Gastroesophageal sphincter (tissue), 4 donors: ENCODE results near the gene SLC27A2. TPM values are rescaled to one million over a fixed set of nuclear protein-coding genes. Genes with fewer than 3 reads are reported as not detected.

ENCODE experiments used
- ATAC-seq: fragments of 150-250 bp; one replicate; pipeline ENCODE4 v1.9.1; 2016; ENCODE audit warnings: mild to moderate bottlenecking, moderate library complexity
- H3K27ac ChIP-seq, 4 donors: fragments of 200-600 bp; sonication (generic) in 3 of 4; 1 replicate in 3 of 4; 2 replicates in 1 of 4; pipeline ENCODE4 v1.5.1; 2016 to 2019
- H3K27me3 ChIP-seq: fragments of 200-600 bp; sonication (generic); one replicate; pipeline ENCODE4 v1.5.1; 2019
- H3K36me3 ChIP-seq, 2 donors: fragments of 200-600 bp; sonication (generic); one replicate each; pipeline ENCODE4 v1.5.1; 2019; ENCODE audit warnings: control low read depth in 1 of 2
- H3K4me1 ChIP-seq, 3 donors: fragments of 200-600 bp; sonication (generic); 1 replicate in 2 of 3; 2 replicates in 1 of 3; pipeline ENCODE4 v1.5.1; 2016 to 2019; ENCODE audit warnings: control low read depth in 2 of 3
- H3K4me3 ChIP-seq, 2 donors: fragments of 200-600 bp; sonication (generic); one replicate each; pipeline ENCODE4 v1.5.1; 2019; ENCODE audit warnings: mild to moderate bottlenecking in 1 of 2, moderate library complexity in 1 of 2
- H3K9me3 ChIP-seq, 3 donors: fragments of 200-600 bp; sonication (generic); one replicate each; pipeline ENCODE4 v1.5.1; 2017 to 2019; ENCODE audit warnings: control low read depth in 2 of 3
- EP300 ChIP-seq: sonication (generic); formaldehyde crosslinking; IDR thresholded peaks from one replicate; pipeline ENCODE4 v1.6.1; 2017; ENCODE audit warnings: antibody characterized with exemption, mild to moderate bottlenecking
- POLR2A ChIP-seq, 2 donors: fragments of 450-650 bp; IDR thresholded peaks; one replicate each; pipeline ENCODE4 v1.6.1; 2017; ENCODE audit warnings: antibody characterized with exemption in 2 of 2, mild to moderate bottlenecking in 2 of 2, moderate library complexity in 1 of 2
- POLR2AphosphoS5 ChIP-seq: sonication (generic); formaldehyde crosslinking; IDR thresholded peaks from one replicate; pipeline ENCODE4 v1.6.1; 2017; ENCODE audit warnings: antibody characterized with exemption
- WGBS, 2 donors: methylation state at CpG; one replicate each; pipeline ENCODE4 v1.1.5; 2018; ENCODE audit warnings: low coverage in 1 of 2; 5-methylcytosine and 5-hydroxymethylcytosine counted together
- total RNA-seq, 4 donors: library from RNA; depleted of rRNA; stranded (reverse); fragments of >200 nt; gene quantifications; one replicate each; pipeline ENCODE4 v1.1.0, GENCODE V29; 2016
- TF ChIP-seq, protein P1 (sequence below), 4 experiments: fragments of 200-600 bp in 2 of 4; fragments of 450-650 bp in 2 of 4; sonication (generic) in 1 of 4; IDR thresholded peaks; one replicate each; pipeline ENCODE4 v1.5.1; 2017 to 2019; ENCODE audit warnings: antibody characterized with exemption in 4 of 4, mild to moderate bottlenecking in 2 of 4, moderate library complexity in 2 of 4

Gene SLC27A2
- total RNA-seq, 4 donors from 2014 or later: 0.13 to 0.22 TPM; not detected in 2

- 75 to 100% methylated on average over 1 to 2 of the region's 3 CpGs for WGBS, 2 donors
- H3K9me3 ChIP-seq: no peaks in the 10 kb centered on the region
Measured at GRCh38 chr15:50228866-50229265, 46.9 kb downstream of the SLC27A2 start.

GRCh38 chr15:50229336-50229735 is 47.3 kb downstream of the SLC27A2 start:
- no peak overlapping the region for H3K4me3 ChIP-seq
- no peaks in the 10 kb centered on the region for H3K4me1 ChIP-seq
- no peaks in the 10 kb centered on the region for H3K36me3 ChIP-seq
- H3K9me3 ChIP-seq: no peaks in the 10 kb centered on the region
- no peak for TF ChIP-seq POLR2AphosphoS5
- no peak for TF ChIP-seq POLR2A (IDR thresholded peaks at IDR 0.05)
- no peak for TF ChIP-seq EP300
- TF ChIP-seq, protein P1, sequence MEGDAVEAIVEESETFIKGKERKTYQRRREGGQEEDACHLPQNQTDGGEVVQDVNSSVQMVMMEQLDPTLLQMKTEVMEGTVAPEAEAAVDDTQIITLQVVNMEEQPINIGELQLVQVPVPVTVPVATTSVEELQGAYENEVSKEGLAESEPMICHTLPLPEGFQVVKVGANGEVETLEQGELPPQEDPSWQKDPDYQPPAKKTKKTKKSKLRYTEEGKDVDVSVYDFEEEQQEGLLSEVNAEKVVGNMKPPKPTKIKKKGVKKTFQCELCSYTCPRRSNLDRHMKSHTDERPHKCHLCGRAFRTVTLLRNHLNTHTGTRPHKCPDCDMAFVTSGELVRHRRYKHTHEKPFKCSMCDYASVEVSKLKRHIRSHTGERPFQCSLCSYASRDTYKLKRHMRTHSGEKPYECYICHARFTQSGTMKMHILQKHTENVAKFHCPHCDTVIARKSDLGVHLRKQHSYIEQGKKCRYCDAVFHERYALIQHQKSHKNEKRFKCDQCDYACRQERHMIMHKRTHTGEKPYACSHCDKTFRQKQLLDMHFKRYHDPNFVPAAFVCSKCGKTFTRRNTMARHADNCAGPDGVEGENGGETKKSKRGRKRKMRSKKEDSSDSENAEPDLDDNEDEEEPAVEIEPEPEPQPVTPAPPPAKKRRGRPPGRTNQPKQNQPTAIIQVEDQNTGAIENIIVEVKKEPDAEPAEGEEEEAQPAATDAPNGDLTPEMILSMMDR (IDR thresholded peaks at IDR 0.05): no peak
- WGBS, 2 donors: 76 to 80% methylated on average over 1 to 3 of the region's 3 CpGs
- H3K27ac ChIP-seq: no peak overlapping the region
- no peak for ATAC-seq
- H3K27me3 ChIP-seq: no peaks in the 10 kb centered on the region

More at GRCh38 chr15:50228866-50229265, 46.9 kb downstream of the SLC27A2 start:
- no peaks in the 10 kb centered on the region for H3K4me1 ChIP-seq
- ATAC-seq: no peak
- H3K27me3 ChIP-seq: no peaks in the 10 kb centered on the region
- H3K36me3 ChIP-seq: no peaks in the 10 kb centered on the region
- no peak overlapping the region for H3K4me3 ChIP-seq
- TF ChIP-seq, protein P1 (IDR thresholded peaks at IDR 0.05): no peak
- no peak for TF ChIP-seq POLR2A (IDR thresholded peaks at IDR 0.05)
- no peak for TF ChIP-seq POLR2AphosphoS5
- no peak for TF ChIP-seq EP300
- no peak overlapping the region for H3K27ac ChIP-seq

DNA sequence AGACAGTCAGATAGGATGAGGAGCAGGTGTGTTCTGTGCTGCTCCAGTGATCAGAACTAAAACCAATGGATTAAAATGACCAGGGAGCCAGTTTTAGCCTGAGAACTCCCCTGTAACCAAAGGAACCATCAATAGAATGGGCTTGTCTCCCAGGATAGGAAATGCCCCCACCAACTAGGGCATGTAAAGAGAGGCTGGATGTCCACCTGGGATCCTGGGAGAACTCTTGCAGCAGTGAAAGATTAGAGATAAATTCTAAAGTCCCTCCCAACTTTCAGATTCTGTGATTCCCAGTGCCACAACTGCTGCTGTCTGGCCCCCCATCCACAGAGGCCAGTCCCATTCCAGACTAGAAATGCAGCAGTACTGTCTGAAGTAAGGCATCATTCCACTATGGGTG is 49.8 kb downstream of the SLC27A2 start:
- Histone ChIP-seq H3K27me3 (no peaks in the 10 kb centered on the region), H3K9me3 (no peaks in the 10 kb centered on the region), H3K4me3 (no peak overlapping the region), H3K36me3 (no peaks in the 10 kb centered on the region), H3K27ac (no peak overlapping the region), H3K4me1 (no peaks in the 10 kb centered on the region)
- ATAC-seq: no peak
- TF ChIP-seq POLR2A (IDR thresholded peaks at IDR 0.05) (no peak), EP300 (no peak), POLR2AphosphoS5 (no peak)
- TF ChIP-seq, protein P1 (IDR thresholded peaks at IDR 0.05): no peak

- Histone ChIP-seq H3K36me3 (no peaks in the 10 kb centered on the region), H3K4me3 (no peak overlapping the region), H3K4me1 (no peaks in the 10 kb centered on the region), H3K27ac (no peak overlapping the region), H3K27me3 (no peaks in the 10 kb centered on the region), H3K9me3 (no peaks in the 10 kb centered on the region)
- 90% methylated on average over 2 of the region's 2 CpGs; no CpG with 5 or more reads in 1 of the 2 donors for WGBS, 2 donors
- TF ChIP-seq POLR2AphosphoS5: no peak
- no peak for TF ChIP-seq POLR2A (IDR thresholded peaks at IDR 0.05)
- no peak for TF ChIP-seq EP300
- TF ChIP-seq, protein P1 (IDR thresholded peaks at IDR 0.05): no peak
- ATAC-seq: no peak
Measured at GRCh38 chr15:50232791-50233190, 50.8 kb downstream of the SLC27A2 start.

- ATAC-seq: no peak
- no peaks in the 10 kb centered on the region for H3K4me1 ChIP-seq
- no peaks in the 10 kb centered on the region for H3K9me3 ChIP-seq
- H3K36me3 ChIP-seq: no peaks in the 10 kb centered on the region
- H3K4me3 ChIP-seq: no peak overlapping the region
- TF ChIP-seq POLR2AphosphoS5 (no peak), EP300 (no peak), POLR2A (IDR thresholded peaks at IDR 0.05) (no peak)
- TF ChIP-seq, protein P1 (IDR thresholded peaks at IDR 0.05): no peak
- H3K27ac ChIP-seq: no peak overlapping the region
- no peaks in the 10 kb centered on the region for H3K27me3 ChIP-seq
Measured at GRCh38 chr15:50233192-50233736, 51.3 kb downstream of the SLC27A2 start.
